Measurements from ENCODE around the gene IKBKE.

IKBKE gene

GRCh38 chr1:206472454-206472853, 2.2 kb downstream of the IKBKE start:
- no peak for TF ChIP-seq CTCF (IDR thresholded peaks at IDR 0.05; ENCODE audit: low read depth, low read length)
- peak; percentile 29 for DNase-seq (ENCODE audit: extremely low read depth, low read depth)

GRCh38 chr1:206472886-206473285, 2.6 kb downstream of the IKBKE start:
- TF ChIP-seq CTCF (IDR thresholded peaks at IDR 0.05; ENCODE audit: low read depth, low read length) = no peak

GRCh38 chr1:206476058-206476457, 5.8 kb downstream of the IKBKE start:
- DNase-seq (ENCODE audit: extremely low read depth, low read depth) = no peak
- TF ChIP-seq CTCF (IDR thresholded peaks at IDR 0.05; ENCODE audit: low read depth, low read length) = no peak

More at GRCh38 chr1:206472886-206473285, 2.6 kb downstream of the IKBKE start:
- DNase-seq (ENCODE audit: extremely low read depth, low read depth) = no peak

- DNase-seq (ENCODE audit: extremely low read depth, low read depth) = no peak
- TF ChIP-seq CTCF (IDR thresholded peaks at IDR 0.05; ENCODE audit: low read depth, low read length) = no peak
Observed at GRCh38 chr1:206476591-206476990, 6.3 kb downstream of the IKBKE start.

GRCh38 chr1:206477110-206477509, 6.8 kb downstream of the IKBKE start:
- TF ChIP-seq CTCF (IDR thresholded peaks at IDR 0.05; ENCODE audit: low read depth, low read length) = no peak
- DNase-seq (ENCODE audit: extremely low read depth, low read depth) = no peak

- DNase-seq (ENCODE audit: extremely low read depth, low read depth) = no peak
Observed at GRCh38 chr1:206477581-206478380, 7.5 kb downstream of the IKBKE start.

More at GRCh38 chr1:206477581-206478380, 7.5 kb downstream of the IKBKE start:
- TF ChIP-seq CTCF (IDR thresholded peaks at IDR 0.05; ENCODE audit: low read depth, low read length) = no peak

Measured in AG09319 (cell line).